ENCODE measurements around the gene CLEC19A.

Gene CLEC19A

DNA sequence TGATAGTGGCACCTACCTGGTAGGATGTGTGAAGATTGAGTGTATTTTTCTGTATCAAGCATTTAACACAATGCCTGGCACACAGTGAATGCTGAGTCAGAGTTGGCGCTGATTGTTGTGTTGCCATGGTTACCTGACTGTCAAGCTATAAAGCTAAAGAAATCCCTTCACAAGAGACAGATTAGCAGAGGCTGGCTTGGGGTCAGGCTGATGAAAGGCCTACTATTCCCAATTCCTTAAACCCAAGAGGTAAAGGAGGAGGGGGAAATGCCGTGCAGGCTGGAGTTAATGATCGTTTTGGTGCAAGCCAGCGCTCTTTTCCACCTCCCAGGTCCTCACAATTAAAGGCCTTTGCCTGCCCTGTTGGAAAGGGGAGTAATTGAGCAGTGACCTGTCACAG is 5.9 kb downstream of the CLEC19A start (continued):
- TF ChIP-seq, protein P1, sequence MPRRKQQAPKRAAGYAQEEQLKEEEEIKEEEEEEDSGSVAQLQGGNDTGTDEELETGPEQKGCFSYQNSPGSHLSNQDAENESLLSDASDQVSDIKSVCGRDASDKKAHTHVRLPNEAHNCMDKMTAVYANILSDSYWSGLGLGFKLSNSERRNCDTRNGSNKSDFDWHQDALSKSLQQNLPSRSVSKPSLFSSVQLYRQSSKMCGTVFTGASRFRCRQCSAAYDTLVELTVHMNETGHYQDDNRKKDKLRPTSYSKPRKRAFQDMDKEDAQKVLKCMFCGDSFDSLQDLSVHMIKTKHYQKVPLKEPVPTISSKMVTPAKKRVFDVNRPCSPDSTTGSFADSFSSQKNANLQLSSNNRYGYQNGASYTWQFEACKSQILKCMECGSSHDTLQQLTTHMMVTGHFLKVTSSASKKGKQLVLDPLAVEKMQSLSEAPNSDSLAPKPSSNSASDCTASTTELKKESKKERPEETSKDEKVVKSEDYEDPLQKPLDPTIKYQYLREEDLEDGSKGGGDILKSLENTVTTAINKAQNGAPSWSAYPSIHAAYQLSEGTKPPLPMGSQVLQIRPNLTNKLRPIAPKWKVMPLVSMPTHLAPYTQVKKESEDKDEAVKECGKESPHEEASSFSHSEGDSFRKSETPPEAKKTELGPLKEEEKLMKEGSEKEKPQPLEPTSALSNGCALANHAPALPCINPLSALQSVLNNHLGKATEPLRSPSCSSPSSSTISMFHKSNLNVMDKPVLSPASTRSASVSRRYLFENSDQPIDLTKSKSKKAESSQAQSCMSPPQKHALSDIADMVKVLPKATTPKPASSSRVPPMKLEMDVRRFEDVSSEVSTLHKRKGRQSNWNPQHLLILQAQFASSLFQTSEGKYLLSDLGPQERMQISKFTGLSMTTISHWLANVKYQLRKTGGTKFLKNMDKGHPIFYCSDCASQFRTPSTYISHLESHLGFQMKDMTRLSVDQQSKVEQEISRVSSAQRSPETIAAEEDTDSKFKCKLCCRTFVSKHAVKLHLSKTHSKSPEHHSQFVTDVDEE (CRISPR knock-in tag; IDR thresholded peaks at IDR 0.05): no peak
- TF ChIP-seq TCF4 (CRISPR knock-in tag; IDR thresholded peaks at IDR 0.05; ENCODE audit: borderline replicate concordance): no peak
- TF ChIP-seq PPARA (CRISPR knock-in tag; IDR thresholded peaks at IDR 0.05; ENCODE audit: borderline replicate concordance): no peak

DNA sequence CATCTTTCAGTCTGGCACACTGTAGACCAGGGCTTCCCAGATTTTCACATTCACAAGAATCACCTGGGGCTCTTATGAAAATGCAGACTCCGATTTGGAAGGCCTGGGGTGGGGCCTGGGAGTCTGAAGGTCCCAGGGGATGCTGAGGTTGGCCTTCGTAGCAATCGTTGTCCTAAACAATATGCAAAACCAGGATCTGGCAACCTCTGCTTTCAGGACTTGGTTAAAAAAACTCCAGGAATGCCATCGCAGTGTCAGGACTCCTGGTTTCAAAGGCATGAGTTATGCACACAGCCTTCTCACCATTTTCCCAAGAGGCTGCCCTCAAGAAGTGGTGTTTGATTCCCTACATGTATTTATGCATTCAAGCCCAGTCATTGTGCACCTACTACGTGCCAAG is 6.7 kb downstream of the CLEC19A start:
- TF ChIP-seq ZNF8 (CRISPR knock-in tag; IDR thresholded peaks at IDR 0.05) (no peak), ISL1 (CRISPR knock-in tag; IDR thresholded peaks at IDR 0.05) (no peak), PPARA (CRISPR knock-in tag; IDR thresholded peaks at IDR 0.05; ENCODE audit: borderline replicate concordance) (no peak), GLIS3 (CRISPR knock-in tag; IDR thresholded peaks at IDR 0.05) (no peak), CSDC2 (CRISPR knock-in tag; IDR thresholded peaks at IDR 0.05) (no peak), OSR1 (CRISPR knock-in tag; IDR thresholded peaks at IDR 0.05) (no peak), ARNTL (CRISPR knock-in tag; IDR thresholded peaks at IDR 0.05; ENCODE audit: borderline replicate concordance, low read depth) (no peak), ZNF70 (CRISPR knock-in tag; IDR thresholded peaks at IDR 0.05) (no peak), ZNF565 (CRISPR knock-in tag; conservative IDR thresholded peaks at IDR 0.05; ENCODE audit: low read depth) (no peak), ZFP30 (CRISPR knock-in tag; IDR thresholded peaks at IDR 0.05) (no peak), SNAI2 (CRISPR knock-in tag; IDR thresholded peaks at IDR 0.05) (no peak), BACH2 (CRISPR knock-in tag; IDR thresholded peaks at IDR 0.05; ENCODE audit: borderline replicate concordance) (no peak)
- TF ChIP-seq, protein P2, sequence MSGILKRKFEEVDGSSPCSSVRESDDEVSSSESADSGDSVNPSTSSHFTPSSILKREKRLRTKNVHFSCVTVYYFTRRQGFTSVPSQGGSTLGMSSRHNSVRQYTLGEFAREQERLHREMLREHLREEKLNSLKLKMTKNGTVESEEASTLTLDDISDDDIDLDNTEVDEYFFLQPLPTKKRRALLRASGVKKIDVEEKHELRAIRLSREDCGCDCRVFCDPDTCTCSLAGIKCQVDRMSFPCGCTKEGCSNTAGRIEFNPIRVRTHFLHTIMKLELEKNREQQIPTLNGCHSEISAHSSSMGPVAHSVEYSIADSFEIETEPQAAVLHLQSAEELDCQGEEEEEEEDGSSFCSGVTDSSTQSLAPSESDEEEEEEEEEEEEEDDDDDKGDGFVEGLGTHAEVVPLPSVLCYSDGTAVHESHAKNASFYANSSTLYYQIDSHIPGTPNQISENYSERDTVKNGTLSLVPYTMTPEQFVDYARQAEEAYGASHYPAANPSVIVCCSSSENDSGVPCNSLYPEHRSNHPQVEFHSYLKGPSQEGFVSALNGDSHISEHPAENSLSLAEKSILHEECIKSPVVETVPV (CRISPR knock-in tag; IDR thresholded peaks at IDR 0.05): no peak
- TF ChIP-seq, protein P3, sequence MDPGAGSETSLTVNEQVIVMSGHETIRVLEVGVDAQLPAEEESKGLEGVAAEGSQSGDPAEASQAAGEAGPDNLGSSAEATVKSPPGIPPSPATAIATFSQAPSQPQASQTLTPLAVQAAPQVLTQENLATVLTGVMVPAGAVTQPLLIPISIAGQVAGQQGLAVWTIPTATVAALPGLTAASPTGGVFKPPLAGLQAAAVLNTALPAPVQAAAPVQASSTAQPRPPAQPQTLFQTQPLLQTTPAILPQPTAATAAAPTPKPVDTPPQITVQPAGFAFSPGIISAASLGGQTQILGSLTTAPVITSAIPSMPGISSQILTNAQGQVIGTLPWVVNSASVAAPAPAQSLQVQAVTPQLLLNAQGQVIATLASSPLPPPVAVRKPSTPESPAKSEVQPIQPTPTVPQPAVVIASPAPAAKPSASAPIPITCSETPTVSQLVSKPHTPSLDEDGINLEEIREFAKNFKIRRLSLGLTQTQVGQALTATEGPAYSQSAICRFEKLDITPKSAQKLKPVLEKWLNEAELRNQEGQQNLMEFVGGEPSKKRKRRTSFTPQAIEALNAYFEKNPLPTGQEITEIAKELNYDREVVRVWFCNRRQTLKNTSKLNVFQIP (CRISPR knock-in tag; IDR thresholded peaks at IDR 0.05; ENCODE audit: borderline replicate concordance, low read depth): no peak
- TF ChIP-seq, protein P4, sequence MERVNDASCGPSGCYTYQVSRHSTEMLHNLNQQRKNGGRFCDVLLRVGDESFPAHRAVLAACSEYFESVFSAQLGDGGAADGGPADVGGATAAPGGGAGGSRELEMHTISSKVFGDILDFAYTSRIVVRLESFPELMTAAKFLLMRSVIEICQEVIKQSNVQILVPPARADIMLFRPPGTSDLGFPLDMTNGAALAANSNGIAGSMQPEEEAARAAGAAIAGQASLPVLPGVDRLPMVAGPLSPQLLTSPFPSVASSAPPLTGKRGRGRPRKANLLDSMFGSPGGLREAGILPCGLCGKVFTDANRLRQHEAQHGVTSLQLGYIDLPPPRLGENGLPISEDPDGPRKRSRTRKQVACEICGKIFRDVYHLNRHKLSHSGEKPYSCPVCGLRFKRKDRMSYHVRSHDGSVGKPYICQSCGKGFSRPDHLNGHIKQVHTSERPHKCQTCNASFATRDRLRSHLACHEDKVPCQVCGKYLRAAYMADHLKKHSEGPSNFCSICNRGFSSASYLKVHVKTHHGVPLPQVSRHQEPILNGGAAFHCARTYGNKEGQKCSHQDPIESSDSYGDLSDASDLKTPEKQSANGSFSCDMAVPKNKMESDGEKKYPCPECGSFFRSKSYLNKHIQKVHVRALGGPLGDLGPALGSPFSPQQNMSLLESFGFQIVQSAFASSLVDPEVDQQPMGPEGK (CRISPR knock-in tag; IDR thresholded peaks at IDR 0.05; ENCODE audit: borderline replicate concordance): no peak
- TF ChIP-seq, protein P5, sequence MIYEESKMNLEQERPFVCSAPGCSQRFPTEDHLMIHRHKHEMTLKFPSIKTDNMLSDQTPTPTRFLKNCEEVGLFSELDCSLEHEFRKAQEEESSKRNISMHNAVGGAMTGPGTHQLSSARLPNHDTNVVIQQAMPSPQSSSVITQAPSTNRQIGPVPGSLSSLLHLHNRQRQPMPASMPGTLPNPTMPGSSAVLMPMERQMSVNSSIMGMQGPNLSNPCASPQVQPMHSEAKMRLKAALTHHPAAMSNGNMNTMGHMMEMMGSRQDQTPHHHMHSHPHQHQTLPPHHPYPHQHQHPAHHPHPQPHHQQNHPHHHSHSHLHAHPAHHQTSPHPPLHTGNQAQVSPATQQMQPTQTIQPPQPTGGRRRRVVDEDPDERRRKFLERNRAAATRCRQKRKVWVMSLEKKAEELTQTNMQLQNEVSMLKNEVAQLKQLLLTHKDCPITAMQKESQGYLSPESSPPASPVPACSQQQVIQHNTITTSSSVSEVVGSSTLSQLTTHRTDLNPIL (CRISPR knock-in tag; IDR thresholded peaks at IDR 0.05; ENCODE audit: low read depth): no peak
- no peak for ATAC-seq

DNA sequence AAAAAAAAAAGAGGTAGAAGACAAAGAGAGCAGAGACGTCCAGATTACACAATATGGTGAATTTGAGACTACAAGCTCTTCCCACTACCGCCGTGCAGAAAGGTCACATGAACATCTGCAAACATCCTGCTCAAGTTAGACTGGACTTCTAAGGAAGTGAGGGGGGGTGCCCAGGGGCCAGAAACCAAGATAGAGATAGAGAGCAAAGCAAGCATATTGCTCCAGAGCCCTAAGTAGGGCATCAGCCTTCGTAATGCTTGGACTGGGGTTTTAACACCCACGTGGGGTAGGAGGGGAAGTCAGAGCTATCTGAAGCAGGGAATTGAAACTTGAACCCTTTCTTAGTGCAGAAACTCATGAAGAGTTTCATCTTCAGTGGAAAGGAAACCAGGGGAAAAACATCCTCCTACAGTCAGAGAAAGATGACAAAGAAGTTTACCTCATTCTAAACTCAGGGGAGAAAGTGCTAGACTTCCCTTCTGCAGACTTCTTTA is 8.7 kb downstream of the CLEC19A start:
- TF ChIP-seq PPARA (CRISPR knock-in tag; IDR thresholded peaks at IDR 0.05; ENCODE audit: borderline replicate concordance): no peak
- TF ChIP-seq, protein P2 (CRISPR knock-in tag; IDR thresholded peaks at IDR 0.05): no peak
- TF ChIP-seq, protein P5 (CRISPR knock-in tag; IDR thresholded peaks at IDR 0.05; ENCODE audit: low read depth): no peak
- ATAC-seq: no peak

Measured in SK-N-SH treated with all-trans-retinoic acid at 6 μM for 48 hours (cell line).